Left lung (tissue), 10 donors: ENCODE results near the gene SLC48A1. TPM values are rescaled to one million over a fixed set of nuclear protein-coding genes. Genes with fewer than 3 reads are reported as not detected.
A peak's percentile ranks its signal among the peaks of the same experiment; 100 is the strongest.

Source experiments
- ATAC-seq: fragments of 200-7000 bp; cut with Tn5 transposase; one replicate; pipeline ENCODE4 v1.9.1; 2020; ENCODE audit warnings: moderate library complexity
- DNase-seq, 4 donors: peaks; one replicate each; pipeline ENCODE4 v3.0.0-alpha.2; 2013 to 2020
- H3K27ac ChIP-seq, 2 donors: fragments of 200-600 bp; sonication (generic) in 1 of 2; one replicate each; pipeline versions ENCODE4 v1.5.0 to v1.8.0; 2020 to 2021
- H3K27me3 ChIP-seq, 2 donors: fragments of 200-600 bp; sonication (generic) in 1 of 2; one replicate each; pipeline versions ENCODE4 v1.5.0 to v1.8.0; 2020 to 2021
- H3K36me3 ChIP-seq, 2 donors: fragments of 200-600 bp; sonication (generic) in 1 of 2; one replicate each; pipeline versions ENCODE4 v1.5.0 to v1.8.0; 2020 to 2021
- H3K4me1 ChIP-seq, 2 donors: fragments of 200-600 bp; one replicate each; pipeline ENCODE4 v1.8.0; 2021
- H3K4me3 ChIP-seq, 2 donors: fragments of 200-600 bp; sonication (generic) in 1 of 2; one replicate each; pipeline versions ENCODE4 v1.5.0 to v1.8.0; 2020 to 2021; ENCODE audit warnings: mild to moderate bottlenecking in 1 of 2
- H3K9me3 ChIP-seq, 2 donors: fragments of 200-600 bp; sonication (generic) in 1 of 2; one replicate each; pipeline versions ENCODE4 v1.5.0 to v1.8.0; 2020 to 2021
- intact Hi-C, 2 donors: fragments of 100-400 bp; cut with DNase I; formaldehyde crosslinking; loops; one replicate each; pipeline versions ENCODE4 v1.11.2 to v1.14.2; 2022
- polyA plus RNA-seq, 6 donors: library from polyadenylated mRNA; unstranded; fragments of 120-200 nt; gene quantifications; one replicate each; pipeline ENCODE4 v1.2.1, GENCODE V29; 2013; ENCODE audit not compliant: insufficient read length in 6 of 6
- total RNA-seq, 2 donors: library from RNA; stranded (reverse); fragmentation: NEBNext Ultra II Directional; extraction: Animal tissue kit (Norgen Biotek cat#: 25700); gene quantifications; one replicate each; pipeline ENCODE4 v1.2.1, GENCODE V29; 2021
- TF ChIP-seq, protein P1 (sequence below), 2 donors: fragments of 200-600 bp; sonication (generic) in 1 of 2; IDR thresholded peaks; one replicate each; pipeline versions ENCODE4 v1.5.0 to v1.8.0; 2021; ENCODE audit warnings: antibody characterized with exemption in 2 of 2
- donor health status: DM: no; HTN: yes; CAD: no.
- donor health status: DM: no; HTN: no; CAD: no.

Gene SLC48A1
- total and polyA plus RNA-seq, 8 donors, result 14.9 to 38.6 (median 18.3) TPM

DNA sequence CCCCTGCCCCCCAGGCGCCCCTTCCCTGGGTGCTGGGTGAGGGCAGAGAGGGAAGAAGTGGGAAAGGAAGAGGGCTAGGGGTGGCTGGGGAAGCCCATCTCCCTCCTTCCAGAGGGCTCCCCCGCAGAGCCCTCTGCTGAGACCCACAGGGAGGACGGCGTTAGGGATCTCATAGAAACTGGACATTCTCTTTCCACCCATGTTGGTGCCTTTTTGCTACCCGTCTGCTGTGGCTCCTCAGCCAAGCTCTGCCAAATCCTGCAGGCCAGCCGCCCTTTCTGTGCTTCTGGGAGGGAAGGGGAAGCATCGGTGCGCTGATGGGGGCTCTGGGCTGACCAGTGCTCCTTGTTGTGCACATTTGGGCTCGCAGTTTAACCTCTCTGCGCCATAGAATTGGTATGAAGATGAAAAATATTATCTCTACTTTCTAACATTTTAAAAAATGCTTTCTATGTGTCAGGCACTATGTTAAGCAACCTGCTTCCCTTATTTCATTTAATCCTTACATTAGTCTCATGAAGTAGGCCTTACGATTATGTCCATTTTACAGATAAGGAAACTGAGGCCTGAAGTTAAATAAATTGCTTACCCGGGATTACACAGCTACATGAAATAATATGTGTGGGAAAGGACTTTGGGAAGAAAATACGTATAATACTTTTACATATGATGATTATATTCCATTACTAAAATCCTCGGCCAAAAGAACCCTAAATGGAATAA lies 981 bp downstream of the SLC48A1 start:
- Histone ChIP-seq H3K27ac (peak overlapping the region in 1 of 2 donors; percentile 80), H3K9me3 (no peaks in the 10 kb centered on the region), H3K4me1 (peaks cover 19 to 74% of the 10 kb centered on the region in 2 donors), H3K27me3 (no peaks in the 10 kb centered on the region), H3K36me3 (no peaks in the 10 kb centered on the region), H3K4me3 (peak overlapping the region; percentile 85 to 97)
- ATAC-seq (no peak), DNase-seq (no peak)
- TF ChIP-seq, protein P1, sequence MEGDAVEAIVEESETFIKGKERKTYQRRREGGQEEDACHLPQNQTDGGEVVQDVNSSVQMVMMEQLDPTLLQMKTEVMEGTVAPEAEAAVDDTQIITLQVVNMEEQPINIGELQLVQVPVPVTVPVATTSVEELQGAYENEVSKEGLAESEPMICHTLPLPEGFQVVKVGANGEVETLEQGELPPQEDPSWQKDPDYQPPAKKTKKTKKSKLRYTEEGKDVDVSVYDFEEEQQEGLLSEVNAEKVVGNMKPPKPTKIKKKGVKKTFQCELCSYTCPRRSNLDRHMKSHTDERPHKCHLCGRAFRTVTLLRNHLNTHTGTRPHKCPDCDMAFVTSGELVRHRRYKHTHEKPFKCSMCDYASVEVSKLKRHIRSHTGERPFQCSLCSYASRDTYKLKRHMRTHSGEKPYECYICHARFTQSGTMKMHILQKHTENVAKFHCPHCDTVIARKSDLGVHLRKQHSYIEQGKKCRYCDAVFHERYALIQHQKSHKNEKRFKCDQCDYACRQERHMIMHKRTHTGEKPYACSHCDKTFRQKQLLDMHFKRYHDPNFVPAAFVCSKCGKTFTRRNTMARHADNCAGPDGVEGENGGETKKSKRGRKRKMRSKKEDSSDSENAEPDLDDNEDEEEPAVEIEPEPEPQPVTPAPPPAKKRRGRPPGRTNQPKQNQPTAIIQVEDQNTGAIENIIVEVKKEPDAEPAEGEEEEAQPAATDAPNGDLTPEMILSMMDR (IDR thresholded peaks at IDR 0.05), result no peak
- intact Hi-C loops, result loop anchor here in 1 of 2 donors (10.0 kb wide), 1 partner anchor 61 kb away; no protein-coding TSS in a partner anchor

DNA sequence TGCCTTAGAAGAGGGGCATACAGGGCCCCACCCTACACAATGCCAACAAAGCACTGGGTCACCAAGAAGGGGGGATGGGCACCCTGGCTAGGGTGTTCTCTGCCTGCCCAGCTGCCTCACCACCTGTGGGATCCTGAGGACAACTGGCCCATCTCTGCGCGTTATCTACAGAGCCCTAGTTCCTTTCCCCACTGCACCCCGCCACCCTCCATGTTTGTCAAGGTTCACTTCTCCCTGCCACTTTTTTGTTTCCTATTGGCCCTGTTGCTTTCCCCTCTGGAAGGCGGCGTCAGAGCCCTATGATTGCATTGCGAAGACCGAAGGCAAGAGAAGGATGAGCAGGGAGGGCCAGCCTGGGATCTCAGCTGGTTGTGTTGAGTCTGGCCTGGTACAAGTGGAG lies 1.6 kb downstream of the SLC48A1 start:
- intact Hi-C loops, result loop anchor here in 1 of 2 donors (5.0 to 10.0 kb wide), 2 partner anchors 57 to 60 kb away; no protein-coding TSS in a partner anchor
- ATAC-seq (no peak), DNase-seq (no peak)
- Histone ChIP-seq H3K4me3 (peak overlapping the region in 1 of 2 donors; percentile 85), H3K27ac (peak overlapping the region in 1 of 2 donors; percentile 77), H3K36me3 (no peaks in the 10 kb centered on the region), H3K27me3 (no peaks in the 10 kb centered on the region), H3K4me1 (peaks cover 19 to 79% of the 10 kb centered on the region in 2 donors), H3K9me3 (no peaks in the 10 kb centered on the region)
- TF ChIP-seq, protein P1 (IDR thresholded peaks at IDR 0.05), result no peak

DNA sequence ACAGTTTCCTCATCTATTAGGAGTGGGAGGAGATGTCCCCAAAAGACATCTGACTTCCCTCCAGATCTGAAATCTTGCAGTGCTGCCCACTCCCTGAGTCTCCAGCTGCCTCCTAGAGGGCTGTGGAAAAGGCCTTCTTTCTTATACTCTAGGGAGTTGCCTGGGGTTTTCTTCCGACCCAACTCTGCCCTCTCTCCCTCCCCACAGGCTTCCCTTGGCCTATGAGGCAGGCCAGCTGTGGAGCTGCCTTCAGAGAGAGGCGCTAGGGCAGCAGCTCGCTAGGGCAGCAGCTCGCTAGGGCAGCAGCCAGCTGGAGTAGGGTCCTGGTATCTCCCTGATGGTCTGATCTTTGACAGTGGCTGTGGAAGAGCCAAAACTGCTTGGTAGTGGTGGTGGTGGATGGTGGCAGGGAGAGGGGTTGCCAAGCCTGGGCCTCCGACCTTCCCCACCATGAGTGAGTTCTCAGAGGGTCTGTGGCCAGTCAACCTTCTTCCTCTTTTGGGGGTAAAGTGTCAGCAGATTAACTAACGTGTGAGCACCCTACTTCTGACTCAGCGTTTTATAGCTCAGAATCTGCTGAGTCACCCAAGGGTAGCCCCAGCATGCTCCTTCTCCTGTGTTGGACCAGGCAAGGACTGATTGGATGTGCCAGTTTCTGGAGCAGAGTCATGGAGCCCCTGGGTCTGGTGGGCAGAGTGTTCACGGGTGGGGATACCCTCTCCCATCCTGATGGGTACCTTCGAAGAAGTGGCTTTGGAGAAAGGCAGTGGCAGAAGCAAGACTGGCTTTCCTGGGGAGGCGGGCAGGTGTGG lies 2.3 kb downstream of the SLC48A1 start:
- peaks cover 19 to 73% of the 10 kb centered on the region in 2 donors for H3K4me1 ChIP-seq
- no peaks in the 10 kb centered on the region for H3K36me3 ChIP-seq
- H3K4me3 ChIP-seq, result no peak overlapping the region
- peak overlapping the region in 1 of 2 donors; percentile 77 for H3K27ac ChIP-seq
- ATAC-seq, result no peak
- H3K27me3 ChIP-seq, result no peaks in the 10 kb centered on the region
- no peak for DNase-seq
- intact Hi-C loops, result loop anchor here in 1 of 2 donors (5.0 to 10.0 kb wide), 2 partner anchors 58 to 59 kb away; no protein-coding TSS in a partner anchor
- TF ChIP-seq, protein P1 (IDR thresholded peaks at IDR 0.05), result no peak
- H3K9me3 ChIP-seq, result no peaks in the 10 kb centered on the region

DNA sequence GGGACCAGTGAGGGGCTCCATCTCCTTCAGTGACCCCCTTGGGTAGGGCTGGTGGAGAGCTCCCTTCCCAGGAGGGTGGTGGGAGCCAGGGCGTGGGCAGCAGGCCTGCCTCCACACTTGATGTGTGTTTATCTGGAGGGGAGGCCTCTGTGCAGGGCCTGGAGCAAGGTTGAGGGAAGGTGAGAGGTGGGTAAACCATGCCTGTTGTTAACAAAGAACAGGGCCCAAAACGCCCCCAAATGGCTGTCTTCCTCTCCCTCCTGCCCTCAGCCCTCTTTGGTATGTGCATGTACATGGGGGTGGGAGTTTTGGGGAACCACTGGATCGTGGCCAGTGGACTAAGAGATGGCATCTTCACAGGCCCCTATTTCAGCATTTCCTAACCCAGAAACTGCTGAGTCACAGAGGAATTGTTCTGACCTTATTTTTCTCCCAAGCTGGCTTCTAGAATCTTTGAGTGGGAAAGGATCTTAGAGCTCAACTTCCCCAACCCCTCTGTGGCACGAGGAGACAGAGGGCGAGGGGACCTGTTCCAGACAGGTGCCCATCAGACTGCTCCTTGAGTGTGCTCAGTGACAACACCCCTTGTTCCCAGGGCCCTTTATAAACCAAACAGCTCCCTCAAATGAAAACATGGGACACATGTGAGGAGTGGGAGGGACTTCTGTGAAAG lies 3.6 kb downstream of the SLC48A1 start:
- intact Hi-C loops, result loop anchor here in 1 of 2 donors (5.0 to 10.0 kb wide), 2 partner anchors 58 to 59 kb away; no protein-coding TSS in a partner anchor
- peaks cover 19 to 69% of the 10 kb centered on the region in 2 donors for H3K4me1 ChIP-seq
- no peak overlapping the region for H3K4me3 ChIP-seq
- ATAC-seq (no peak), DNase-seq (no peak)
- peaks cover 0 to 10% of the 10 kb centered on the region in 2 donors for H3K36me3 ChIP-seq
- H3K27me3 ChIP-seq, result no peaks in the 10 kb centered on the region
- no peaks in the 10 kb centered on the region for H3K9me3 ChIP-seq
- TF ChIP-seq, protein P1 (IDR thresholded peaks at IDR 0.05), result no peak
- peak overlapping the region in 1 of 2 donors; percentile 77 for H3K27ac ChIP-seq
